ENCODE data around the gene NOPCHAP1.

The NOPCHAP1 gene

GRCh38 chr12:105032703-105033357, 46.7 kb downstream of the NOPCHAP1 start:
- no peak overlapping the region for H3K4ac ChIP-seq (ENCODE audit: low read length)
- WGBS, 2 donors (ENCODE audit: extremely low coverage in 2 of 2, insufficient read length in 2 of 2, insufficient replicate concordance in 1 of 2): no CpG with 5 or more reads among the region's 4 CpGs
- H2BK5ac ChIP-seq (ENCODE audit: low read length): no peak overlapping the region
- H2BK12ac ChIP-seq (ENCODE audit: low read length): no peak overlapping the region
- no peak overlapping the region for H3K4me2 ChIP-seq (ENCODE audit: insufficient read depth, low read length, poor library complexity, severe bottlenecking)
- H4K8ac ChIP-seq (ENCODE audit: low read depth, low read length): no peak overlapping the region
- no peaks in the 10 kb centered on the region for H3K27me3 ChIP-seq (ENCODE audit: control insufficient read depth in 3 of 3, insufficient read depth in 3 of 3, low read depth in 1 of 3, low read length in 3 of 3)
- H3K23ac ChIP-seq (ENCODE audit: low read depth, low read length, poor library complexity): no peak overlapping the region
- no peak overlapping the region for H2BK15ac ChIP-seq (ENCODE audit: low read length)
- H3K18ac ChIP-seq (ENCODE audit: low read length): no peak overlapping the region
- H3K9ac ChIP-seq (ENCODE audit: low read depth, low read length, poor library complexity): no peak overlapping the region
- no peak overlapping the region for H2AFZ ChIP-seq (ENCODE audit: low read length)
- H3K14ac ChIP-seq (ENCODE audit: low read length): no peak overlapping the region
- H4K91ac ChIP-seq (ENCODE audit: low read depth, low read length, poor library complexity): no peak overlapping the region
- H3K79me1 ChIP-seq (ENCODE audit: low read depth, low read length): no peaks in the 10 kb centered on the region
- H3K27ac ChIP-seq (replicated peaks; ENCODE audit: low read length): no peak overlapping the region
- H3K9me3 ChIP-seq (replicated peaks in 1 of 2; ENCODE audit: control insufficient read depth in 2 of 2, insufficient read depth in 1 of 2, low read depth in 1 of 2, low read length in 2 of 2): no peaks in the 10 kb centered on the region
- H3K4me3 ChIP-seq (ENCODE audit: low read length in 2 of 2): no peak overlapping the region
- no peak overlapping the region for H2BK120ac ChIP-seq (ENCODE audit: low read depth, low read length)
- no peak for DNase-seq (ENCODE audit: low spot score)
- H3K36me3 ChIP-seq (replicated peaks in 1 of 2; ENCODE audit: control insufficient read depth in 2 of 2, insufficient read depth in 2 of 2, low read length in 2 of 2): no peaks in the 10 kb centered on the region
- peaks cover 0 to 1% of the 10 kb centered on the region in 2 donors for H3K4me1 ChIP-seq (ENCODE audit: control insufficient read depth in 2 of 2, insufficient read depth in 1 of 2, low read depth in 1 of 2, low read length in 2 of 2)
- H2AK5ac ChIP-seq (ENCODE audit: low read depth, low read length): no peak overlapping the region

- H3K4me2 ChIP-seq (ENCODE audit: insufficient read depth, low read length, poor library complexity, severe bottlenecking): no peak overlapping the region
- H3K9ac ChIP-seq (ENCODE audit: low read depth, low read length, poor library complexity): no peak overlapping the region
- no peaks in the 10 kb centered on the region for H3K79me1 ChIP-seq (ENCODE audit: low read depth, low read length)
- no peak overlapping the region for H3K4me3 ChIP-seq (ENCODE audit: low read length in 2 of 2)
- H3K27me3 ChIP-seq (ENCODE audit: control insufficient read depth in 3 of 3, insufficient read depth in 3 of 3, low read depth in 1 of 3, low read length in 3 of 3): no peaks in the 10 kb centered on the region
- no peak overlapping the region for H2BK15ac ChIP-seq (ENCODE audit: low read length)
- H2AK5ac ChIP-seq (ENCODE audit: low read depth, low read length): no peak overlapping the region
- H3K9me3 ChIP-seq (replicated peaks in 1 of 2; ENCODE audit: control insufficient read depth in 2 of 2, insufficient read depth in 1 of 2, low read depth in 1 of 2, low read length in 2 of 2): no peaks in the 10 kb centered on the region
- H2BK12ac ChIP-seq (ENCODE audit: low read length): no peak overlapping the region
- no CpG with 5 or more reads among the region's 2 CpGs for WGBS, 2 donors (ENCODE audit: extremely low coverage in 2 of 2, insufficient read length in 2 of 2, insufficient replicate concordance in 1 of 2)
- H3K14ac ChIP-seq (ENCODE audit: low read length): no peak overlapping the region
- H2AFZ ChIP-seq (ENCODE audit: low read length): no peak overlapping the region
- H3K4ac ChIP-seq (ENCODE audit: low read length): no peak overlapping the region
- no peak overlapping the region for H3K23ac ChIP-seq (ENCODE audit: low read depth, low read length, poor library complexity)
- H2BK120ac ChIP-seq (ENCODE audit: low read depth, low read length): no peak overlapping the region
- no peak overlapping the region for H3K18ac ChIP-seq (ENCODE audit: low read length)
- H3K36me3 ChIP-seq (replicated peaks in 1 of 2; ENCODE audit: control insufficient read depth in 2 of 2, insufficient read depth in 2 of 2, low read length in 2 of 2): no peaks in the 10 kb centered on the region
- H3K27ac ChIP-seq (replicated peaks; ENCODE audit: low read length): no peak overlapping the region
- no peak overlapping the region for H2BK5ac ChIP-seq (ENCODE audit: low read length)
- no peak overlapping the region for H4K91ac ChIP-seq (ENCODE audit: low read depth, low read length, poor library complexity)
- DNase-seq (ENCODE audit: low spot score): no peak
- H4K8ac ChIP-seq (ENCODE audit: low read depth, low read length): no peak overlapping the region
- peaks cover 0 to 1% of the 10 kb centered on the region in 2 donors for H3K4me1 ChIP-seq (ENCODE audit: control insufficient read depth in 2 of 2, insufficient read depth in 1 of 2, low read depth in 1 of 2, low read length in 2 of 2)
Observed at GRCh38 chr12:105033851-105034250, 47.7 kb downstream of the NOPCHAP1 start.

Data from neuronal stem cell (in vitro differentiated cells).